HepG2 (cell line): ENCODE results near the gene FCHO1. TPM values are rescaled to one million over a fixed set of nuclear protein-coding genes. Genes with fewer than 3 reads are reported as not detected.
A peak's percentile ranks its signal among the peaks of the same experiment; 100 is the strongest.

ENCODE experiments used
- CBX1 ChIP-seq: IDR thresholded peaks from one replicate; pipeline ENCODE4 v1.6.1; 2016; ENCODE audit warnings: antibody characterized with exemption, low read depth
- E2F1 ChIP-seq: sonication (generic); formaldehyde crosslinking; IDR thresholded peaks from 2 replicates; pipeline ENCODE4 v1.5.0; 2020; ENCODE audit warnings: missing genetic modification reagents
- HMG20A ChIP-seq: IDR thresholded peaks from 2 replicates; pipeline ENCODE4 v1.6.1; 2016; ENCODE audit warnings: borderline replicate concordance
- HNRNPUL1 ChIP-seq: fragments of 200-400 bp; formaldehyde crosslinking; IDR thresholded peaks from 2 replicates; pipeline ENCODE4 v1.6.1; 2017; ENCODE audit warnings: low read depth, mild to moderate bottlenecking, low read length, moderate library complexity
- KMT2B ChIP-seq: IDR thresholded peaks from 2 replicates; pipeline ENCODE4 v1.6.1; 2016; ENCODE audit warnings: missing genetic modification reagents, missing compliant biosample characterization
- MEIS2 ChIP-seq: sonication (generic); formaldehyde crosslinking; IDR thresholded peaks from 2 replicates; pipeline ENCODE4 v1.9.0; 2021; ENCODE audit warnings: mild to moderate bottlenecking, missing genetic modification reagents
- ONECUT2 ChIP-seq: sonication (generic); formaldehyde crosslinking; IDR thresholded peaks from 2 replicates; pipeline ENCODE4 v1.4.0; 2020; ENCODE audit warnings: missing genetic modification reagents
- POLR2G ChIP-seq: fragments of 200-400 bp; formaldehyde crosslinking; IDR thresholded peaks from 2 replicates; pipeline ENCODE4 v1.6.1; 2018; ENCODE audit warnings: mild to moderate bottlenecking, low read depth, low read length, moderate library complexity
- PRDM4 ChIP-seq: sonication (generic); formaldehyde crosslinking; IDR thresholded peaks from 2 replicates; pipeline ENCODE4 v1.9.0; 2021; ENCODE audit warnings: missing genetic modification reagents, borderline replicate concordance
- RCOR2 ChIP-seq: IDR thresholded peaks from 2 replicates; pipeline ENCODE4 v1.6.1; 2016; ENCODE audit warnings: missing biosample characterization, missing genetic modification reagents
- RXRB ChIP-seq: IDR thresholded peaks from 2 replicates; pipeline ENCODE4 v1.6.1; 2016; ENCODE audit warnings: borderline replicate concordance, missing genetic modification reagents, missing compliant biosample characterization
- SYNCRIP ChIP-seq: fragments of 200-400 bp; formaldehyde crosslinking; IDR thresholded peaks from 2 replicates; pipeline ENCODE4 v1.6.1; 2018; ENCODE audit warnings: mild to moderate bottlenecking, low read depth, low read length; ENCODE audit not compliant: insufficient read depth
- TOPORS ChIP-seq: sonication (generic); formaldehyde crosslinking; IDR thresholded peaks from 2 replicates; pipeline ENCODE4 v1.8.0; 2023; ENCODE audit warnings: mild to moderate bottlenecking, missing genetic modification reagents
- ZBTB33 ChIP-seq: sonication (generic); formaldehyde crosslinking; IDR thresholded peaks from 2 replicates; pipeline ENCODE4 v1.4.0; 2020; ENCODE audit warnings: missing genetic modification reagents
- ZBTB43 ChIP-seq: sonication (generic); formaldehyde crosslinking; conservative IDR thresholded peaks from 2 replicates; pipeline ENCODE4 v1.4.0; 2020; ENCODE audit warnings: missing genetic modification reagents
- ZNF615 ChIP-seq: sonication (generic); formaldehyde crosslinking; IDR thresholded peaks from 2 replicates; pipeline ENCODE4 v1.5.0; 2020; ENCODE audit warnings: mild to moderate bottlenecking, missing genetic modification reagents, borderline replicate concordance
- ZNF616 ChIP-seq: sonication (generic); formaldehyde crosslinking; IDR thresholded peaks from 2 replicates; pipeline ENCODE4 v1.5.0; 2020; ENCODE audit warnings: low read depth, mild to moderate bottlenecking, missing genetic modification reagents
- ZNF660 ChIP-seq: sonication (generic); formaldehyde crosslinking; IDR thresholded peaks from 2 replicates; pipeline ENCODE4 v1.5.1; 2020; ENCODE audit warnings: mild to moderate bottlenecking, low read depth, missing genetic modification reagents, borderline replicate concordance
- ZNF775 ChIP-seq: sonication (generic); formaldehyde crosslinking; IDR thresholded peaks from 2 replicates; pipeline ENCODE4 v1.4.0; 2020; ENCODE audit warnings: missing genetic modification reagents, mild to moderate bottlenecking, moderate library complexity, borderline replicate concordance
- ZNF790 ChIP-seq: sonication (generic); formaldehyde crosslinking; IDR thresholded peaks from 2 replicates; pipeline ENCODE4 v1.8.0; 2022; ENCODE audit warnings: missing genetic modification reagents, mild to moderate bottlenecking, borderline replicate concordance
- ZUFSP ChIP-seq: sonication (generic); formaldehyde crosslinking; IDR thresholded peaks from 2 replicates; pipeline ENCODE4 v1.9.0; 2021; ENCODE audit warnings: missing genetic modification reagents, mild to moderate bottlenecking, borderline replicate concordance
- polyA plus RNA-seq, 8 experiments: library from polyadenylated mRNA; depleted of rRNA in 3 of 8; stranded (reverse) in 7 of 8; unstranded in 1 of 8; fragments of >200 nt; fragmentation: Illumina TruSeq in 4 of 8; extraction: Trizol in 4 of 8; gene quantifications; 2 replicates each; pipeline versions ENCODE4 v1.2.1 to v1.2.3, GENCODE V29; 2011 to 2016; ENCODE audit warnings: low read depth in 4 of 8, missing spikeins in 1 of 8, mixed read lengths in 1 of 8; ENCODE audit not compliant: insufficient read depth in 1 of 8
- total RNA-seq, 5 experiments: library from RNA; depleted of rRNA; stranded (reverse); fragments of >200 nt; fragmentation: Illumina TruSeq; extraction: Trizol; gene quantifications; 2 replicates each; pipeline ENCODE4 v1.2.3, GENCODE V29; 2016; ENCODE audit warnings: low read depth in 1 of 5

The FCHO1 gene
- total and polyA plus RNA-seq, 2 of the 13 experiments (the other 11 are each of a cell fraction or from before 2014, with no cell fraction given): 1.3 to 3.1 TPM

- TF ChIP-seq ZNF615 (CRISPR knock-in tag) (no peak), ZBTB43 (CRISPR knock-in tag) (no peak), RCOR2 (CRISPR knock-in tag) (0 out of 2 replicates have a peak, but pooled peaks have one; percentile 32), KMT2B (CRISPR knock-in tag) (0 out of 2 replicates have a peak, but pooled peaks have one; percentile 42), ZNF616 (CRISPR knock-in tag) (no peak), ZNF660 (CRISPR knock-in tag) (no peak), ZNF775 (CRISPR knock-in tag) (no peak), E2F1 (CRISPR knock-in tag) (peak; percentile 47; the same call in 1 of the 2 replicates), ZNF790 (CRISPR knock-in tag) (peak; percentile 68; the same call in 1 of the 2 replicates), PRDM4 (CRISPR knock-in tag) (no peak), POLR2G (peak; percentile 88), CBX1 (no peak), HNRNPUL1 (no peak), ONECUT2 (CRISPR knock-in tag) (no peak), ZUFSP (CRISPR knock-in tag) (no peak), MEIS2 (CRISPR knock-in tag) (peak; percentile 61; the same call in 1 of the 2 replicates), HMG20A (CRISPR knock-in tag) (no peak), ZBTB33 (CRISPR knock-in tag) (no peak), RXRB (CRISPR knock-in tag) (peak; percentile 49; the same call in 1 of the 2 replicates), TOPORS (CRISPR knock-in tag) (no peak), SYNCRIP (no peak)
Measured at GRCh38 chr19:17718947-17719711, 32.1 kb upstream of the FCHO1 start, which contains the start of gene MAP1S (continued).
